Measurements from ENCODE around the gene PRKCE.
"Not testable (repeated sequence)": the region's sequence is repeated elsewhere in the genome, so short reads cannot be mapped to it uniquely, and the experiment has no call there.

PRKCE gene

GRCh38 chr2:46210063-46210462 lies 558.6 kb downstream of the PRKCE start:
- no peak for DNase-seq

DNA sequence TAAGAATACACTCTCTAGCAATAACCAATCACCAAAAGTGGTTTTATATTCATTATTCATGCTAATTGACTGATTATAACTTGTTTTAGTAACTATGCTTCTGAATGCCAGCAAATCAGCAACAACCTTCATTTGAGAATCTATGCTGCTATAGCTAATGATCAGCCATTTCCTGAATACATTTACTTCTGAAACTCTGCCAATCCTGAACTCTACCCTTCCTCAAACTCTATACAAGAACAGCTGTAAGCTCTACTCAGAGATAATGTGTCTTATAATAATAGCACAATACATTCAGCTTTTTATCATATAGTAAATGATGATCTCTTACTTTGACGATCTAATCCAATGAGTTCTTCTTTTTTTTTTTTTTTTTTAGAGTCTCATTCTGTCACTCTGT lies 560.0 kb downstream of the PRKCE start:
- no peak for DNase-seq

- DNase-seq, result no peak
Measured at GRCh38 chr2:46213906-46214305, 562.4 kb downstream of the PRKCE start.

- DNase-seq, result no peak
Measured at GRCh38 chr2:46216213-46216612, 564.7 kb downstream of the PRKCE start.

- DNase-seq, result not testable (repeated sequence)
Measured at GRCh38 chr2:46223514-46223913, 572.0 kb downstream of the PRKCE start.

DNA sequence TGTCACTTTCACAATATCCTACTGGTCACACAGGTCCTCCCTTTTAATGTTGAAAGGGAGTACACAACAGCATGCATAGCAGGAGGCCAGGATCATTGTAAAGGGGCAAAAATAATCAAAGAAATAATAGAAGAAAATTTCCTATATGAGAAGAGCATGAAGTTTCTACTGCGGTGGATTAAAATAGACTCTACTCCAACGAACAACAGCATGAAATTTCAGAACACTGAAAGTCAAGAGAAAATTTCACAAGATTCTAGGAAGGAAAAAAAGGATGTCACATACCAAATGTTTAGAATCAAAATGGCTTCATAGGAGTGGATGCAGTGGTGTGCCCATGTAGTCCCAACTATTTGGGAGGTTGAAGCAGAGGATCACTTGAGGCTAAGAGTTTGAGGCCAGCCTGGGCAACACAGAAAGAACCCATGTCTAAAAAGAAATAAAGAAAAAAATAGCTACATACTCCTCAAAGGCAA lies 573.7 kb downstream of the PRKCE start:
- no peak for DNase-seq

GRCh38 chr2:46225730-46226129 lies 574.3 kb downstream of the PRKCE start:
- no peak for DNase-seq

GRCh38 chr2:46226620-46227019 lies 575.1 kb downstream of the PRKCE start:
- DNase-seq, result no peak

DNA sequence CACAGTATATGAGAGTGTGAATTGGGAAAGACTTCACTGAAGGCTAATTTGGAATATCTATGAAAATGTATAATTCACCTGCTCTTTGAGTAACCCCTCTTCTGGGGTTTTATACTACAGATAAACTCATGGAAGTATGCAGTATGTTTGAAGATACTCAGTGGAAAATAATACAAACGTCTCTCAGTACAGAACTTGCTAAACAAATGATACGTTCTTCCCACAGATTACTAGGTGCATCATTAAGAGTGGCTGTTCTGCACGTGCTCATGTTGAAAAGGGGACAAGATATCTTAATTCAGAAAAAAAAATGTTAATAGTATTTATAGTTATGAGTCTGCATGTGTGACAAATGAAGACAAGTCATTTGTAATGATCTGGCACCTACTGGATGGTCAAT lies 575.5 kb downstream of the PRKCE start:
- DNase-seq, result no peak

DNA sequence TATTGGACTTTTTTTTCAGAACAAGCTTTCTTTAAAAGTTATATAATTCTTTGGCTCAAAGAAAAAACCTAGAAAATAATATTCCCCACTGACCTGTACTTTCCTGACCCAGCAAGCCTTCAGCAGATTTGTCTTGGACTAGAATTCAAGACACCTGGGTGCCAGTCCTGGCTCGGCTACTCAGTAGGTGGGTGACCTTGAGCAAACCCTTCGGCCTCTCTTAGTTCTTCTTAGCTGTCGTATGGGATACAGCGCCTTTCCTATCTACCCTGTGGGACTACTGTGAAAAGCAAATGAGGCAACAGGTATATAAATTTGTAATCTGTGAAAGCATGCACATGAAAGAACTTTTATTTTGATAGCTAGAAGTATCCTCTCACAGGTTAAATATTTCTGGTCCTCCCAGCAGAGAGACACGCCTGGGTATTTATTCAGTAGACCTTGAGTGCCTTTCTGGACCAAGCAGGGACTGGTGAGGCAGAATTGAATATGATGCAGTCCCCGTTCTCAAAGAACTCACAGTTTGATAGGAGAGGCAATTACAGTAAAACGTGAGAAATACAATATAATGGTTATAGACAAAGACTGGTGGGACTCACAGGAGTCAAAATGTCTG lies 576.3 kb downstream of the PRKCE start:
- no peak for DNase-seq

- DNase-seq, result no peak
Measured at GRCh38 chr2:46229134-46230063, 577.9 kb downstream of the PRKCE start.

DNA sequence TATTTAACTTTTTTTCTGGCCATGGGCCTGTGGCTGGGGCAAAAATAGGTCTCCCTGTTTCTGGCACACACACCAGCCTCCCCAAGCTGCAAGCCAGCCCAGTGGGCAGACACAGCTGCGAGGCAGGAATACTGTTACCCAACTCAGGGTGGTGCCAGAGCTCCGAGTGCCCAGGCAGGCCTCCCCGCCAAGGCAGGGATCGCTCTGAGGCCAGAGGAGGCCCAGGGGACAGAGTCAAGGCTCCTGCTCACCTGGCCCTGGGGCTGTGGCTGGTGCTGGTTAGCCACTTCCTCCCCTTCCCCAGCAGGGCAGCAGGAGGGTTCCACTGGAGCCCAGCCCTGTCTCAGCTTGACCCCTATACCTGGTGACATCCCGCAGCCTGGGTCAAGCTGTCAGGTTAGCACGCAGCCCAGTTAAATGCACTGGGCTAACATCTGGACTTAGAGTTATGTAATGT lies 578.7 kb downstream of the PRKCE start:
- no peak for DNase-seq

DNA sequence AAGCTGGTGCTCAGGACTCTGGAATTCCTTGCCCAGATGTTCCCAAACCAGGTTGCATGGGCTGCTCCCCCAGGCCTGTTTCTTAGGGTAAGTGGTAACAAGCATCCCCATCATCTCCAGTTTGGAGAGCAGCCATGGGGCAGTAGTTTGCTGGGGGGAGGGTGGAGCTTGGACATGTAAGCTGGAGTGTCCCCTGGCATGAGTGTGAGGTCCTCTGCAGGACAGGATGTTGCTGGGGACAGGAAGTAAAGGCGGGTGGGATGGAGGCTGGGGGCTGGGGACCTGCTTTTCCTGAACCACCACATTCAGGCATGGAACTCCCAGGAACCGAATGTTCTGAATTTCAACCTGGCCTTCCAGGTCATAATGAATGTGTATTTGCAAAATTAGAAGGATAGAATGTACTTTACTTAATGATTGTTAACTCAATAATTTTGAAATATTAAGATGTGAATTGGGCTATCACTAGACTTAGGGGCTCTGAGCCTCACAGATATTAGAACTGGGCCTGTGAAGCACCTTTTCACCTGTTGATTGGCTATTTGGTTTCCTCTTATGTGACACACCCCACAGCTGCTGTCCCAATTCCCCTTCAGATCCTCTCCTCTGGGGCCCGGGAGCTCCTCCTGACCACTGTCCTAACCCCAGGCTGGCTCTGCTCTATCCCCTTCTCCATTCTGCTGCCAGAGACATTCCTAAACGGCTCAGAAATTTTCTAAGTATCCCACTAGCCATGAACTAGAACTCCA lies 579.4 kb downstream of the PRKCE start:
- DNase-seq, result no peak

DNA sequence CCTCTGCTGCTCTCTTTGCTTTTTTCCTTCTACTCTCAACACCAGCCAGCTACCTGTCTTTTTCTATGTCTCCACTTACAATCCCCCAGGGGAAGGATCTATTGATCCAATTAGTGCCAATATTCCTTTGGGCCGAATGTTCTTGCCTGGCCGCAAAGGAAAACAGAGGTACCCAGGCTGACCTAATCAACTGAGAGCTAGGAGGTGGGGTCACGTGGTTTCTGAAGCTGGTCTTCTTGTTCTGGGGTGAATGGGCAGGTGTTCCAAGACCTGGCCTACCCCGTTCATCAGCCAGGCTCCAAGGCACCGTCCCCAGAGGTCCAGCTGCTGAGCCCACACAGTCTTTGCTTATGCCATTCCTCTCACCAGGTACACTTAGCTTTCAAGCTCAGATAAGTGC lies 580.2 kb downstream of the PRKCE start:
- no peak for DNase-seq

- DNase-seq, result no peak
Measured at GRCh38 chr2:46232860-46233259, 581.4 kb downstream of the PRKCE start.

- no peak for DNase-seq
Measured at GRCh38 chr2:46236006-46236875, 584.8 kb downstream of the PRKCE start.

DNA sequence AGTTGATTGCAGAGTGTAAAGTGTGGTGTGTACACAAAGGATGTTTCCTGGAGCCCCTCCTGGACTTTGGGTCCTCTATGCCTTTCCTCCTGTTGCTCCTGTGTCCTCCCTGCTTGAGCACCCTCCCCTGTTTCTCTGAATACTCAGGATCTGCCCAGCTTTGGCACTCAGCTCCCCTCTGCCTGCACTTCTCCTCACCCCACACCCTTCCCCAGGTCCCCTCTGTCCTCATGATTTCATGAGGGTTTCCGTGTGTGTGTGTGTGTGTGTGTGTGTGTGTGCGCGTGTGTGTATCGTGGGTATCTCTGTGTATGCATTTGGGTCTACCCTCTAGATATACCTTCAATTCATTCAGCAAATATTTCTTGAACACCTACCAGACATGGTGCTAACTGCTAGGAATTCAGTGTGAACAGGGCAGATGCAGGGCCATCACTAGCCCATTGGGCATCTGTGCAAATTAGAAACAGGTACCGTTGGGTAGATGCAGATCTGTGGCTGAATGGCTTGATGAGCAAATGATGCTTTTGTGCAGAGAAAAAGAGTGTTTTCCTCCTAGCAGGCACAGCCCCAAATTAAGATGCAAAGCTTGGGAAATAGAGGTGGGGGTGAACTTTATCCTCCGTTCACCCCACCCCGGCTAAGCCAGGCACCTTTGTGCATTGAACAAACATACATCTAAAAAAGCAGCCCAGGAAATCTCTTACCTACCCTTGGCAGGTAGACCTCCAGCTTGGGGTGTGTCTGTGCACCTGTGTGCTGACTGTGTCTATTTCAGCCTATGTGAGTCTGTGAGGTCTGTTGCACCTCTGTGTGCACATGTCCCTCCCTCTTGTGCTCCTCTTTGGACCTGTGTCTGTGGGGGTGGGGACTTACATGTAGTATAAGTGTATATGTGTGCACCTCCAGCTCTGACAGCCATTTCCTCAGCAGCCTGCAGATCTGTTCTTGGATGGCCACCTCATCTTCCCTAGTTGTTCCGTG lies 585.7 kb downstream of the PRKCE start:
- no peak for DNase-seq
